GM18873 (cell line): ENCODE measurements around the gene PCBP3.

Experiments used
- ATAC-seq: cut with Tn5 transposase; IDR thresholded peaks from one replicate; pipeline ENCODE4 v1.9.1; 2021; ENCODE audit warnings: mild to moderate bottlenecking, moderate library complexity, moderate number of reproducible peaks; ENCODE audit not compliant: unreplicated experiment, low FRiP score

The PCBP3 gene

GRCh38 chr21:45772180-45772579 lies 128.7 kb downstream of the PCBP3 start:
- no peak for ATAC-seq

- ATAC-seq = no peak
Measured at GRCh38 chr21:45774291-45774690, 130.8 kb downstream of the PCBP3 start.

GRCh38 chr21:45776971-45777370 lies 133.4 kb downstream of the PCBP3 start:
- no peak for ATAC-seq

- ATAC-seq = no peak
Measured at GRCh38 chr21:45778686-45779085, 135.2 kb downstream of the PCBP3 start.

- ATAC-seq = no peak
Measured at GRCh38 chr21:45779226-45779625, 135.7 kb downstream of the PCBP3 start.

GRCh38 chr21:45780647-45781046 lies 137.1 kb downstream of the PCBP3 start:
- ATAC-seq = no peak

GRCh38 chr21:45781741-45782140 lies 138.2 kb downstream of the PCBP3 start:
- ATAC-seq = no peak

- ATAC-seq = no peak
Measured at GRCh38 chr21:45786660-45787059, 143.1 kb downstream of the PCBP3 start.

GRCh38 chr21:45787371-45787770 lies 143.8 kb downstream of the PCBP3 start:
- ATAC-seq = no peak

- no peak for ATAC-seq
Measured at GRCh38 chr21:45788198-45788597, 144.7 kb downstream of the PCBP3 start.

GRCh38 chr21:45788637-45789506 lies 145.3 kb downstream of the PCBP3 start:
- ATAC-seq = no peak

- no peak for ATAC-seq
Measured at GRCh38 chr21:45790427-45790826, 146.9 kb downstream of the PCBP3 start.

- no peak for ATAC-seq
Measured at GRCh38 chr21:45791562-45792418, 148.3 kb downstream of the PCBP3 start.

GRCh38 chr21:45792682-45793383 lies 149.3 kb downstream of the PCBP3 start:
- ATAC-seq = no peak

GRCh38 chr21:45794027-45794426 lies 150.5 kb downstream of the PCBP3 start:
- no peak for ATAC-seq

- ATAC-seq = no peak
Measured at GRCh38 chr21:45796003-45796402, 152.5 kb downstream of the PCBP3 start.

- ATAC-seq = no peak
Measured at GRCh38 chr21:45797338-45797737, 153.8 kb downstream of the PCBP3 start.

GRCh38 chr21:45799765-45800338 lies 156.3 kb downstream of the PCBP3 start:
- no peak for ATAC-seq

- ATAC-seq = no peak
Measured at GRCh38 chr21:45800339-45801080, 157.0 kb downstream of the PCBP3 start.
